Esophagus muscularis mucosa (tissue), 4 donors: Measurements from ENCODE around the gene ZDHHC6. TPM values are rescaled to one million over a fixed set of nuclear protein-coding genes. Genes with fewer than 3 reads are reported as not detected.
"Not testable (repeated sequence)": the region's sequence is repeated elsewhere in the genome, so short reads cannot be mapped to it uniquely, and the experiment has no call there.

ENCODE experiments used
- DNase-seq: peaks from one replicate; pipeline ENCODE4 v3.0.0-alpha.2; 2017; ENCODE audit errors: extremely low spot score
- H3K27ac ChIP-seq, 4 donors: fragments of 200-600 bp; sonication (generic); replicated peaks in 1 of 4; 1 replicate in 3 of 4; 2 replicates in 1 of 4; pipeline ENCODE4 v1.5.1; 2016 to 2019; ENCODE audit warnings: mild to moderate bottlenecking in 1 of 4
- H3K27me3 ChIP-seq, 4 donors: fragments of 200-600 bp; sonication (generic); one replicate each; pipeline versions ENCODE4 v1.5.1 to v1.6.0; 2016 to 2019
- H3K36me3 ChIP-seq, 4 donors: fragments of 200-600 bp; sonication (generic); one replicate each; pipeline ENCODE4 v1.5.1; 2016 to 2019
- H3K4me1 ChIP-seq, 4 donors: fragments of 200-600 bp; sonication (generic); one replicate each; pipeline ENCODE4 v1.5.1; 2016 to 2019
- H3K4me3 ChIP-seq, 4 donors: fragments of 200-600 bp; sonication (generic); 1 replicate in 2 of 4; 2 replicates in 2 of 4; pipeline ENCODE4 v1.5.1; 2016 to 2019; ENCODE audit warnings: mild to moderate bottlenecking in 4 of 4, moderate library complexity in 1 of 4
- H3K9me3 ChIP-seq, 4 donors: fragments of 200-600 bp; sonication (generic); 1 replicate in 3 of 4; 2 replicates in 1 of 4; pipeline ENCODE4 v1.5.1; 2016 to 2019
- CTCF ChIP-seq, 3 experiments: fragments of 200-600 bp in 2 of 3; fragments of 450-650 bp in 1 of 3; sonication (generic) in 2 of 3; IDR thresholded peaks; one replicate each; pipeline ENCODE4 v1.5.1; 2017 to 2019; ENCODE audit warnings: antibody characterized with exemption in 3 of 3, mild to moderate bottlenecking in 2 of 3, moderate library complexity in 1 of 3
- EP300 ChIP-seq: sonication (generic); formaldehyde crosslinking; IDR thresholded peaks from one replicate; pipeline ENCODE4 v1.6.1; 2017; ENCODE audit warnings: antibody characterized with exemption
- POLR2A ChIP-seq: fragments of 450-650 bp; IDR thresholded peaks from one replicate; pipeline ENCODE4 v1.6.1; 2017; ENCODE audit warnings: antibody characterized with exemption, moderate library complexity, mild to moderate bottlenecking, low read depth
- POLR2AphosphoS5 ChIP-seq, 2 donors: sonication (generic); formaldehyde crosslinking; IDR thresholded peaks; one replicate each; pipeline ENCODE4 v1.6.1; 2017; ENCODE audit warnings: antibody characterized with exemption in 2 of 2
- WGBS: methylation state at CpG from one replicate; pipeline ENCODE4 v1.1.5; 2018; 5-methylcytosine and 5-hydroxymethylcytosine counted together
- intact Hi-C: fragments of 100-400 bp; cut with DNase I; formaldehyde crosslinking; loops from one replicate; pipeline ENCODE4 v1.15.1; 2023
- total RNA-seq, 4 donors: library from RNA; depleted of rRNA; stranded (reverse); fragments of >200 nt; gene quantifications; one replicate each; pipeline versions ENCODE4 v1.1.0 to v1.2.1, GENCODE V29; 2016

The ZDHHC6 gene
- total RNA-seq, 4 donors from 2014 or later: 15.6 to 21.2 (median 17.3) TPM

DNA sequence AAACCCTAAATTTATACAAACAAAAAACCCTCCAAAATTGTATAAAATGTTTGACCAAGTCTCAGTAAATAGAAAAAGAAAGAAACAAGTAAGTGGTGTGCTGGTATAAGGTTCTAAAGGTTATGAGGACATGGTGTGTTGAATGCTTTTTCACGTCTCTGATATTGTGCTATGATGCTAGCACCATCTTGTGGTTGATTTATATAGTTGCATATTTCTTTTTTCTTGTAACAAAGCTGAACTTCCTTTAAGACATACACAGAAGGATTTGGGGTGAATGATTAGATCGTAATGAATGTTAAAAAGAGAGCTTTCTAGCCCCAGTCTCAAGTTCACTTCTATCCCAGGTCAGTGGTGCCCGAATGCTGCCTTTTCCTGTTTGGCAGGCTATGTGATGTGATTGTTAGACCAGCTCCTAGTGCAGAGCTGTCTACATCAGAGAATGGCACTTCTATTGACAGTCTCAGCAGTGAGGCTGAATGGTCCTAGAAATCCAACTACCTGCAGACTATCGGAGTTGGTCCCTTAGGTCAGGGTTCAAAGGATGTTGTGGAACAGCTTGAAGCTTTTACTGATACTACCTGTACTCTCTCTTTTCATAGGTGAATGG, 25.3 kb upstream of the ZDHHC6 start:
- H3K27ac ChIP-seq: no peak overlapping the region
- no peaks in the 10 kb centered on the region for H3K27me3 ChIP-seq
- H3K36me3 ChIP-seq: peaks cover 0 to 27% (median 3%) of the 10 kb centered on the region in 4 donors
- WGBS: 19% methylated on average over 4 of the region's 4 CpGs
- H3K4me1 ChIP-seq: peaks cover 0 to 12% (median 2%) of the 10 kb centered on the region in 4 donors
- TF ChIP-seq EP300 (no peak), CTCF (IDR thresholded peaks at IDR 0.05) (peak; percentile 42 to 76 (median 57)), POLR2A (no peak)
- no peak overlapping the region for H3K4me3 ChIP-seq
- H3K9me3 ChIP-seq: no peaks in the 10 kb centered on the region
- DNase-seq: no peak
- intact Hi-C loops: no loop called here

- intact Hi-C loops: no loop called here
- no peak overlapping the region for H3K4me3 ChIP-seq
- H3K9me3 ChIP-seq: no peaks in the 10 kb centered on the region
- peaks cover 12 to 56% (median 23%) of the 10 kb centered on the region in 4 donors for H3K36me3 ChIP-seq
- 91% methylated on average over 1 of the region's 1 CpG for WGBS
- DNase-seq: no peak
- H3K27me3 ChIP-seq: no peaks in the 10 kb centered on the region
- H3K4me1 ChIP-seq: peaks cover 0 to 11% (median 2%) of the 10 kb centered on the region in 4 donors
- TF ChIP-seq EP300: no peak
- no peak for TF ChIP-seq POLR2A
- TF ChIP-seq POLR2AphosphoS5 (IDR thresholded peaks at IDR 0.05): no peak
- TF ChIP-seq CTCF (IDR thresholded peaks at IDR 0.05): no peak
- H3K27ac ChIP-seq: no peak overlapping the region
These were observed 20.9 kb upstream of the ZDHHC6 start for GRCh38 chr10:112467541-112468075.

DNA sequence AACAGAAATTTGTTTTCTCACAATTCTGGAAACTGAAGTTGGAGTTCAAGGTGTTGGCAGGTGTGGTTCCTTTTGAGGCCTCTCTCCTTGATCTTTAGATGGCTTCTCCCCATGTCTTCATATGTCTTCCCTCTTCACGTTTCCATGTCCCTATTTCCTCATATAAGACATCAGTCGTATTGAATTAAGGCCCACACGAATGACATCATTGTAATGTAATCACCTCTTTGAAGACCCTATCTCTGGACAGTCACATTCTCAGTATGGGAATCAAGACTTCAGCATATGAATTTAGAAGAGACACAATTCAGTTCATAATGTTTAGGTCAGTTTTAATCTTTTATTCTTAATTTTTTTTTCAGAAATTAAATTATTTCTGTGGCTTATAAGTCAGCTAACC, 20.1 kb upstream of the ZDHHC6 start:
- no peaks in the 10 kb centered on the region for H3K9me3 ChIP-seq
- 96% methylated on average over 3 of the region's 3 CpGs for WGBS
- TF ChIP-seq EP300: no peak
- TF ChIP-seq POLR2AphosphoS5 (IDR thresholded peaks at IDR 0.05): no peak
- no peak for TF ChIP-seq CTCF (IDR thresholded peaks at IDR 0.05)
- no peak for TF ChIP-seq POLR2A
- H3K27me3 ChIP-seq: no peaks in the 10 kb centered on the region
- H3K27ac ChIP-seq: no peak overlapping the region
- peaks cover 12 to 59% (median 24%) of the 10 kb centered on the region in 4 donors for H3K36me3 ChIP-seq
- H3K4me3 ChIP-seq: no peak overlapping the region
- intact Hi-C loops: no loop called here
- DNase-seq: no peak
- H3K4me1 ChIP-seq: peaks cover 0 to 3% (median 1%) of the 10 kb centered on the region in 4 donors

GRCh38 chr10:112465299-112465883, 18.7 kb upstream of the ZDHHC6 start:
- Histone ChIP-seq H3K27ac (no peak overlapping the region), H3K36me3 (peaks cover 20 to 69% (median 24%) of the 10 kb centered on the region in 4 donors), H3K27me3 (no peaks in the 10 kb centered on the region), H3K4me1 (no peaks in the 10 kb centered on the region), H3K9me3 (no peaks in the 10 kb centered on the region), H3K4me3 (no peak overlapping the region)
- DNase-seq: no peak
- intact Hi-C loops: no loop called here
- no peak for TF ChIP-seq POLR2A
- no peak for TF ChIP-seq CTCF (IDR thresholded peaks at IDR 0.05)
- no peak for TF ChIP-seq POLR2AphosphoS5 (IDR thresholded peaks at IDR 0.05)
- no peak for TF ChIP-seq EP300
- 96% methylated on average over 3 of the region's 3 CpGs for WGBS

DNA sequence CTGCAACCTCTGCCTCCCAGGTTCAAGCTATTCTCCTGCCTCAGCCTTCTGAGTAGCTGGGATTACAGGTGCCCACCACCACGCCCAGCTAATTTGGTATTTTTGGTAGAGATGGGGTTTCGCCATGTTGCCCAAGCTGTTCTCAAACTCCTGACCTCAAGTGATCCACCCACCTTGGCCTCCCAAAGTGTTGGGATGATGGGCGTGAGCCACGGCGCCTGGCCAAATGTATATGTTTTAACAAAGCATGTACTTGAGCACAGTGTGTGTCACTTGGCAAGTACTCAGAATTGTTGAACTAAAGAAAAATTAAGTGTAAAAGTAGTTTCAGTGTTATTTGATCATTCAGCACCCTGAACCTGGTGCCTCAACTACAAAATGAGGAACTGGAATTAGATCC, 17.4 kb upstream of the ZDHHC6 start:
- H3K4me1 ChIP-seq, DNase-seq, H3K4me3 ChIP-seq, H3K27ac ChIP-seq, H3K9me3 ChIP-seq, intact Hi-C loops, H3K27me3 ChIP-seq: not testable (repeated sequence)
- H3K36me3 ChIP-seq: peaks cover 20 to 58% (median 23%) of the 10 kb centered on the region in 4 donors
- WGBS: 95% methylated on average over 5 of the region's 5 CpGs
